ENCODE measurements around the gene CLK3.

DNA sequence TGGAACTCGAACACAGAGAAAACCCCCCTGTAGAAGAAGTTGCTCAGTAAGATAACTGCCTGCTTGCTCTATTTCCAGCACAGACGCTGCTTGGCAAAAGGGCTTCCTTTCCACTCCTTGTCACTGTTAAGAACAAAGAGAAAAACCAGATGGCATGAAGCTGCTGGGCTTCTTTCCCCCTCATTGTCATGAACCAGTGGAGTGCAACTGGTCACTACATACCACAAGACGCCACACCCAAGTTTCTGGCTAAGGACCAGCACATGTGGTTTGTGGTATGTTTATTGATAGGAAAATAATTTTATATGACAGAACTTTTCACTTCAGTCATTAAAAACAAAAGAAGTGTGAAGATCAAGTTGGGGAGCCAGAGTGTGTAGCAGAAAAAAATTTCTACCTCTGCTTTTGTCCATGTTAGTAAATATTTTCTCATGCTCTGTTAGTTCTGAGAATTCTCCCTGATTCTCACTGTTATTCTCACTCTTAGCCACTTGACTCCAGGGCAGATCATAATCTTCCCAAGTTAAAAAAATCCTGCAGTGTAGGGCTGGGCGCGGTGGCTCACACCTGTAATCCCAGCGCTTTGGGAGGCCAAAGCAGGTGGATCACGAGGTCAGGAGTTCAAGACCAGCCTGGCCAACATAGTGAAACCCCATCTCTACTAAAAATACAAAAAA lies 37.9 kb downstream of the CLK3 start:
- TF ChIP-seq HMG20B (CRISPR knock-in tag; conservative IDR thresholded peaks at IDR 0.05) (no peak), ZNF296 (CRISPR knock-in tag; conservative IDR thresholded peaks at IDR 0.05) (no peak), PHF20 (CRISPR knock-in tag; IDR thresholded peaks at IDR 0.05) (no peak), GTF2F1 (IDR thresholded peaks at IDR 0.05; ENCODE audit: low read length) (no peak), IKZF5 (CRISPR knock-in tag; IDR thresholded peaks at IDR 0.05) (no peak), POLR2A (IDR thresholded peaks at IDR 0.05; ENCODE audit: insufficient read depth in 1 of 2, low read depth in 2 of 2, low read length in 2 of 2) (no peak), JUNB (CRISPR knock-in tag; IDR thresholded peaks at IDR 0.05; ENCODE audit: borderline replicate concordance) (no peak), ATF7 (IDR thresholded peaks at IDR 0.05) (no peak), ATF7 (CRISPR knock-in tag; IDR thresholded peaks at IDR 0.05) (no peak), ZNF10 (CRISPR knock-in tag; IDR thresholded peaks at IDR 0.05; ENCODE audit: borderline replicate concordance, low read depth) (no peak), E2F1 (CRISPR knock-in tag; IDR thresholded peaks at IDR 0.05) (no peak), REST (IDR thresholded peaks at IDR 0.05; ENCODE audit: borderline replicate concordance in 1 of 2, low read depth in 1 of 2, low read length in 2 of 2) (no peak)
- TF ChIP-seq, protein P1, sequence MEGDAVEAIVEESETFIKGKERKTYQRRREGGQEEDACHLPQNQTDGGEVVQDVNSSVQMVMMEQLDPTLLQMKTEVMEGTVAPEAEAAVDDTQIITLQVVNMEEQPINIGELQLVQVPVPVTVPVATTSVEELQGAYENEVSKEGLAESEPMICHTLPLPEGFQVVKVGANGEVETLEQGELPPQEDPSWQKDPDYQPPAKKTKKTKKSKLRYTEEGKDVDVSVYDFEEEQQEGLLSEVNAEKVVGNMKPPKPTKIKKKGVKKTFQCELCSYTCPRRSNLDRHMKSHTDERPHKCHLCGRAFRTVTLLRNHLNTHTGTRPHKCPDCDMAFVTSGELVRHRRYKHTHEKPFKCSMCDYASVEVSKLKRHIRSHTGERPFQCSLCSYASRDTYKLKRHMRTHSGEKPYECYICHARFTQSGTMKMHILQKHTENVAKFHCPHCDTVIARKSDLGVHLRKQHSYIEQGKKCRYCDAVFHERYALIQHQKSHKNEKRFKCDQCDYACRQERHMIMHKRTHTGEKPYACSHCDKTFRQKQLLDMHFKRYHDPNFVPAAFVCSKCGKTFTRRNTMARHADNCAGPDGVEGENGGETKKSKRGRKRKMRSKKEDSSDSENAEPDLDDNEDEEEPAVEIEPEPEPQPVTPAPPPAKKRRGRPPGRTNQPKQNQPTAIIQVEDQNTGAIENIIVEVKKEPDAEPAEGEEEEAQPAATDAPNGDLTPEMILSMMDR (CRISPR knock-in tag; IDR thresholded peaks at IDR 0.05), result no peak
